ENCODE results near the gene TMEM139.

Gene TMEM139

GRCh38 chr7:143314127-143314526 lies 29.4 kb downstream of the TMEM139 start:
- H3K4me3 ChIP-seq (ENCODE audit: low read depth, low read length), result no peak overlapping the region
- no peak for TF ChIP-seq CTCF (IDR thresholded peaks at IDR 0.05; ENCODE audit: low read depth, low read length, missing control alignments)
- in situ Hi-C loops (cut with HindIII; ENCODE audit: low sequenced_read_pairs), result no loop called here
- no peak for DNase-seq (ENCODE audit: low read depth)

- in situ Hi-C loops (cut with HindIII; ENCODE audit: low sequenced_read_pairs), result no loop called here
- no peak for TF ChIP-seq CTCF (IDR thresholded peaks at IDR 0.05; ENCODE audit: low read depth, low read length, missing control alignments)
- DNase-seq (ENCODE audit: low read depth), result no peak
- no peak within 1 kb of the TSS for H3K4me3 ChIP-seq (ENCODE audit: low read depth, low read length)
Observed at GRCh38 chr7:143315776-143316175, 31.0 kb downstream of the TMEM139 start, which contains the start of gene CLCN1. Gene CLCN1, plus strand, starts transcription at chr7:143316111. Its CDS starts 102 bp downstream, at chr7:143316213.

GRCh38 chr7:143316492-143316891 lies 31.7 kb downstream of the TMEM139 start:
- no peak overlapping the region for H3K4me3 ChIP-seq (ENCODE audit: low read depth, low read length)
- in situ Hi-C loops (cut with HindIII; ENCODE audit: low sequenced_read_pairs), result no loop called here
- no peak for DNase-seq (ENCODE audit: low read depth)
- TF ChIP-seq CTCF (IDR thresholded peaks at IDR 0.05; ENCODE audit: low read depth, low read length, missing control alignments), result no peak

GRCh38 chr7:143318661-143319060 lies 33.9 kb downstream of the TMEM139 start:
- no peak for DNase-seq (ENCODE audit: low read depth)
- in situ Hi-C loops (cut with HindIII; ENCODE audit: low sequenced_read_pairs), result no loop called here

GRCh38 chr7:143320620-143321019 lies 35.9 kb downstream of the TMEM139 start:
- H3K4me3 ChIP-seq (ENCODE audit: low read depth, low read length), result no peak overlapping the region
- in situ Hi-C loops (cut with HindIII; ENCODE audit: low sequenced_read_pairs), result no loop called here
- no peak for TF ChIP-seq CTCF (IDR thresholded peaks at IDR 0.05; ENCODE audit: low read depth, low read length, missing control alignments)
- no peak for DNase-seq (ENCODE audit: low read depth)

More at GRCh38 chr7:143318661-143319060, 33.9 kb downstream of the TMEM139 start:
- no peak for TF ChIP-seq CTCF (IDR thresholded peaks at IDR 0.05; ENCODE audit: low read depth, low read length, missing control alignments)
- no peak overlapping the region for H3K4me3 ChIP-seq (ENCODE audit: low read depth, low read length)

- no peak for DNase-seq (ENCODE audit: low read depth)
Observed at GRCh38 chr7:143321242-143321641, 36.5 kb downstream of the TMEM139 start.

More at GRCh38 chr7:143321242-143321641, 36.5 kb downstream of the TMEM139 start:
- in situ Hi-C loops (cut with HindIII; ENCODE audit: low sequenced_read_pairs), result no loop called here
- H3K4me3 ChIP-seq (ENCODE audit: low read depth, low read length), result no peak overlapping the region
- no peak for TF ChIP-seq CTCF (IDR thresholded peaks at IDR 0.05; ENCODE audit: low read depth, low read length, missing control alignments)

Measured in astrocyte of the cerebellum (primary cell).